OCI-LY1 (cell line): ENCODE results near the gene LYVE1.

Experiments used
- H2AFZ ChIP-seq: fragments of 200-600 bp; sonication (generic), shearing (Covaris generic); 2 replicates; pipeline ENCODE4 v1.6.0; 2014; ENCODE audit warnings: antibody characterized with exemption, mild to moderate bottlenecking, low read length
- H3F3A ChIP-seq: fragments of 200-600 bp; sonication (generic), shearing (Covaris generic); 2 replicates; pipeline ENCODE4 v1.6.0; 2014; ENCODE audit warnings: mild to moderate bottlenecking, antibody characterized with exemption, low read length, moderate library complexity; ENCODE audit not compliant: insufficient read depth
- H3K27ac ChIP-seq: fragments of 200-600 bp; sonication (generic); 2 replicates; pipeline ENCODE4 v1.5.1; 2014; ENCODE audit warnings: low read length, mixed run types, mild to moderate bottlenecking, low read depth; ENCODE audit not compliant: poor library complexity, severe bottlenecking
- H3K27me3 ChIP-seq: fragments of 200-600 bp; sonication (generic); 2 replicates; pipeline ENCODE4 v1.6.0; 2014; ENCODE audit warnings: antibody characterized with exemption, mild to moderate bottlenecking, low read length, moderate library complexity; ENCODE audit not compliant: insufficient read depth
- H3K36me3 ChIP-seq: fragments of 200-600 bp; sonication (generic); 2 replicates; pipeline ENCODE4 v1.6.1; 2014; ENCODE audit warnings: mild to moderate bottlenecking, antibody characterized with exemption, low read length, moderate library complexity, mixed read lengths; ENCODE audit not compliant: insufficient read depth
- H3K4me1 ChIP-seq: fragments of 200-600 bp; sonication (generic); 2 replicates; pipeline ENCODE4 v1.5.1; 2014; ENCODE audit warnings: mild to moderate bottlenecking, low read length, moderate library complexity; ENCODE audit not compliant: insufficient read depth, severe bottlenecking
- H3K4me2 ChIP-seq: fragments of 200-600 bp; sonication (generic), shearing (Covaris generic); 2 replicates; pipeline ENCODE4 v1.6.1; 2014; ENCODE audit warnings: low read length
- H3K4me3 ChIP-seq: fragments of 200-600 bp; sonication (generic); 2 replicates; pipeline ENCODE4 v1.5.1; 2014; ENCODE audit warnings: low read length, low read depth, mild to moderate bottlenecking, mixed read lengths; ENCODE audit not compliant: poor library complexity, severe bottlenecking
- H3K79me2 ChIP-seq: fragments of 200-600 bp; shearing (Covaris generic); 2 replicates; pipeline ENCODE4 v1.6.1; 2016; ENCODE audit warnings: mixed run types, low read length, mixed read lengths; ENCODE audit not compliant: insufficient read depth
- H3K9ac ChIP-seq: fragments of 200-600 bp; sonication (generic), shearing (Covaris generic); 2 replicates; pipeline ENCODE4 v1.6.1; 2014; ENCODE audit warnings: mild to moderate bottlenecking, low read length, mixed read lengths
- H3K9me2 ChIP-seq: fragments of 200-600 bp; sonication (generic), shearing (Covaris generic); 2 replicates; pipeline ENCODE4 v1.6.1; 2014; ENCODE audit warnings: low read depth, mild to moderate bottlenecking, low read length, mixed read lengths
- H3K9me3 ChIP-seq: fragments of 200-600 bp; shearing (Covaris generic); 2 replicates; pipeline ENCODE4 v1.6.1; 2014; ENCODE audit warnings: low read length, mixed read lengths
- H4K20me1 ChIP-seq: fragments of 200-600 bp; sonication (generic), shearing (Covaris generic); 2 replicates; pipeline ENCODE4 v1.6.0; 2016; ENCODE audit warnings: mild to moderate bottlenecking, low read length; ENCODE audit not compliant: insufficient read depth
- CTCF ChIP-seq: fragments of 200-600 bp; sonication (generic), shearing (Covaris generic); IDR thresholded peaks from 2 replicates; pipeline ENCODE4 v1.5.1; 2017; ENCODE audit warnings: mild to moderate bottlenecking, antibody characterized with exemption, low read length, moderate library complexity, mixed read lengths
- EZH2 ChIP-seq: fragments of 200-600 bp; sonication (generic), shearing (Covaris generic); IDR thresholded peaks from 2 replicates; pipeline ENCODE4 v1.8.0; 2017; ENCODE audit warnings: borderline replicate concordance, mixed run types, mild to moderate bottlenecking, antibody characterized with exemption, low read length, moderate library complexity, mixed read lengths

LYVE1 gene

DNA sequence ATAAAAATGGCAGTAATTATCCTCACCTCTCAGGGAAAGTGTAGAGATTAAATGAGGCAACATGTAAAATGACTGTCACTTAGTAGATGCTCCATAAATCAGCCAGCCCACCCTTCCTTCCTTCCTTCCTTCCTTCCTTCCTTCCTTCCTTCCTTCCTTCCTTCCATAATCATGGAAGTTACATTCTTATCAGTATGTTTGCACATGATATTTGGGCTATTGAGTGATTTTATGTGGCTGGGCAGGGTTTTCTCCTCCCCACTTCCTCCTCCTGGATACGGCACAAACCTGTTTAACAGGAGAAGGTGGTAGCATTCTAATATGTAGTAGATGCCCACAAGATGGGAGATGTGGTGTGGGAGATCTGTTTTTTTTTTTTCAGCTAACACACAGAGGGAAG, 11.9 kb downstream of the LYVE1 start:
- Histone ChIP-seq H3K36me3 (no peaks in the 10 kb centered on the region), H3K4me2 (no peak overlapping the region), H3K27me3 (no peaks in the 10 kb centered on the region), H3K9me2 (no peaks in the 10 kb centered on the region), H4K20me1 (no peaks in the 10 kb centered on the region), H3K27ac (no peak overlapping the region), H3K4me1 (no peaks in the 10 kb centered on the region), H3K79me2 (no peaks in the 10 kb centered on the region), H3K9ac (no peak overlapping the region), H3K4me3 (no peak overlapping the region), H2AFZ (no peak overlapping the region), H3K9me3 (no peaks in the 10 kb centered on the region), H3F3A (no peaks in the 10 kb centered on the region)
- TF ChIP-seq CTCF (no peak), EZH2 (no peak)

GRCh38 chr11:10551845-10552352, 16.6 kb downstream of the LYVE1 start:
- Histone ChIP-seq H2AFZ (no peak overlapping the region), H3K9me2 (no peaks in the 10 kb centered on the region)
- TF ChIP-seq EZH2: no peak
- no peak for TF ChIP-seq CTCF

DNA sequence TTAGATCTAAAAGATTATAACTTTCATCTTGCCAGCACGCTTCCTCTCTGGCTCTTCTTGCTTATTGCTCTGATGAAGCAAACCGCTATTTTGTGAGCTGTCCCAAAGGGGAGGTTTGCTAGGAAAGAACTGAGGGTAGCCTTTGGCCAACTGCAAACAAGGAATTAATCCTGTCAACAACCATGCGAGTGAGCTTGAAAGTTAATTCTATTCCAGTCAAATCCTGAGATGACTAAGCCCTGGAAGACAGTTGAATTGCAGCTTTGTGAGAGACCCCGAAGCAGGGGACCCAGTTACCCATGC, 17.2 kb downstream of the LYVE1 start:
- Histone ChIP-seq H3K27me3 (no peaks in the 10 kb centered on the region), H3K79me2 (no peaks in the 10 kb centered on the region), H3K9ac (no peak overlapping the region), H3K9me3 (no peaks in the 10 kb centered on the region), H3K4me3 (no peak overlapping the region), H3K4me2 (no peak overlapping the region), H3K4me1 (no peaks in the 10 kb centered on the region), H3K9me2 (no peaks in the 10 kb centered on the region), H3K27ac (no peak overlapping the region), H2AFZ (no peak overlapping the region), H3F3A (no peaks in the 10 kb centered on the region), H3K36me3 (no peaks in the 10 kb centered on the region), H4K20me1 (no peaks in the 10 kb centered on the region)
- TF ChIP-seq CTCF (no peak), EZH2 (no peak)

More at GRCh38 chr11:10551845-10552352, 16.6 kb downstream of the LYVE1 start:
- no peaks in the 10 kb centered on the region for H3K27me3 ChIP-seq
- no peaks in the 10 kb centered on the region for H4K20me1 ChIP-seq
- no peaks in the 10 kb centered on the region for H3K9me3 ChIP-seq
- H3K4me2 ChIP-seq: no peak overlapping the region
- H3K4me3 ChIP-seq: no peak overlapping the region
- H3K36me3 ChIP-seq: no peaks in the 10 kb centered on the region
- H3K4me1 ChIP-seq: no peaks in the 10 kb centered on the region
- H3K79me2 ChIP-seq: no peaks in the 10 kb centered on the region
- no peaks in the 10 kb centered on the region for H3F3A ChIP-seq
- H3K9ac ChIP-seq: no peak overlapping the region
- H3K27ac ChIP-seq: no peak overlapping the region
